ENCODE data around the gene KAZN. TPM values are rescaled to one million over a fixed set of nuclear protein-coding genes. Genes with fewer than 3 reads are reported as not detected.

The KAZN gene
- total and polyA plus RNA-seq, 12 donors: 1.1 to 6.5 (median 1.9) TPM

GRCh38 chr1:14922942-14923726 is 324.6 kb downstream of the KAZN start:
- intact Hi-C loops (cut with DNase I): loop anchor here in 2 of 10 donors (2.0 to 5.0 kb wide), 2 partner anchors 104 kb away; no protein-coding TSS in a partner anchor
- ATAC-seq: no peak

GRCh38 chr1:14923727-14924452 is 325.4 kb downstream of the KAZN start:
- peak; percentile 62 to 82 (median 71) for ATAC-seq

More at GRCh38 chr1:14922942-14923726, 324.6 kb downstream of the KAZN start:
- H3K27me3 ChIP-seq: peaks cover 0 to 42% (median 7%) of the 10 kb centered on the region in 7 donors
- peaks cover 8 to 29% (median 13%) of the 10 kb centered on the region in 9 donors for H3K4me1 ChIP-seq
- H3K36me3 ChIP-seq: no peaks in the 10 kb centered on the region
- H3K9me3 ChIP-seq: no peaks in the 10 kb centered on the region
- H3K27ac ChIP-seq: peak overlapping the region in 6 of 10 donors; percentile 5 to 54 (median 39)
- no peak for TF ChIP-seq CTCF (IDR thresholded peaks at IDR 0.05)
- WGBS, 2 donors: 75 to 81% methylated on average over 11 of the region's 11 CpGs
- no peak for DNase-seq
- peak overlapping the region in 4 of 10 donors; percentile 21 to 53 (median 36) for H3K4me3 ChIP-seq

GRCh38 chr1:14924455-14925331 is 326.2 kb downstream of the KAZN start:
- peak in 1 of 2 donors; percentile 61 for DNase-seq
- 1% methylated on average over 75 to 94 of the region's 94 CpGs for WGBS, 2 donors

More at GRCh38 chr1:14923727-14924452, 325.4 kb downstream of the KAZN start:
- Histone ChIP-seq H3K27ac (peak overlapping the region in 6 of 10 donors; percentile 5 to 54 (median 39)), H3K4me3 (peak overlapping the region in 6 of 10 donors; percentile 21 to 93 (median 46)), H3K9me3 (no peaks in the 10 kb centered on the region), H3K4me1 (peaks cover 8 to 29% (median 13%) of the 10 kb centered on the region in 9 donors), H3K36me3 (no peaks in the 10 kb centered on the region), H3K27me3 (peaks cover 0 to 42% (median 7%) of the 10 kb centered on the region in 7 donors)
- intact Hi-C loops (cut with DNase I): loop anchor here in 6 of 10 donors (2.0 to 5.0 kb wide), 3 partner anchors 103 to 105 kb away; no protein-coding TSS in a partner anchor
- DNase-seq: peak; percentile 65 to 73
- 3 to 6% methylated on average over 39 to 101 of the region's 101 CpGs for WGBS, 2 donors
- TF ChIP-seq CTCF (IDR thresholded peaks at IDR 0.05): no peak

More at GRCh38 chr1:14924455-14925331, 326.2 kb downstream of the KAZN start:
- Histone ChIP-seq H3K27ac (peak overlapping the region in 7 of 10 donors; percentile 36 to 75 (median 58)), H3K9me3 (no peaks in the 10 kb centered on the region), H3K27me3 (peaks cover 0 to 42% (median 7%) of the 10 kb centered on the region in 7 donors), H3K36me3 (no peaks in the 10 kb centered on the region), H3K4me1 (peaks cover 8 to 36% (median 14%) of the 10 kb centered on the region in 9 donors), H3K4me3 (peak overlapping the region; percentile 53 to 93 (median 70))
- ATAC-seq: peak; percentile 46 to 74 (median 60)
- intact Hi-C loops (cut with DNase I): loop anchor here in 8 of 10 donors (2.0 to 5.0 kb wide), 4 partner anchors 98 to 104 kb away; no protein-coding TSS in a partner anchor
- TF ChIP-seq CTCF (IDR thresholded peaks at IDR 0.05): peak in 4 of 9 donors; percentile 31 to 50 (median 40)
